Tibial nerve (tissue), 3 donors: ENCODE results near the gene PEX6.

ENCODE experiments used
- POLR2A ChIP-seq, 2 donors: fragments of 450-650 bp; IDR thresholded peaks; one replicate each; pipeline ENCODE4 v1.6.1; 2017; ENCODE audit warnings: antibody characterized with exemption in 2 of 2, mild to moderate bottlenecking in 2 of 2, moderate library complexity in 2 of 2
- TF ChIP-seq, protein P1 (sequence below), 5 experiments: fragments of 200-600 bp in 3 of 5; fragments of 450-650 bp in 2 of 5; sonication (generic) in 3 of 5; IDR thresholded peaks; one replicate each; pipeline ENCODE4 v1.5.1; 2016 to 2019; ENCODE audit warnings: antibody characterized with exemption in 5 of 5, mild to moderate bottlenecking in 3 of 5, moderate library complexity in 2 of 5

DNA sequence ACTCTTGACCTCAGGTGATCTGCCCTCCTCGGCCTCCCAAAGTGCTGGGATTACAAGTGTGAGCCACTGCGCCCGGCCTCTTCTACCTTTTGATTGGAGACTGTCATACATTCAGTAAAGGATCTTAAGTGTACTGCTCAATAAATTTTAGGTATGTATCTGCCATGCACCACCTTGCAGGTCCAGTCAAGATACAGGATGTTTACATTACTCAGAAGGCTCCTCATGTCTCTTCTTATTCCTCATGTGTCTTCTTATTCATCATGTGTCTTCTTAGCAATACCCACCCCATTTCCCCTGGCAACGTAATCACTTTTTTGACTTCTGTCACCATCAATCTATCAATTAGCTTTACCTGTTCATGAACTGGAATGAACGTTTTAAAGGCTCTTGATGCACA lies 26.9 kb upstream of the PEX6 start:
- TF ChIP-seq, protein P1, sequence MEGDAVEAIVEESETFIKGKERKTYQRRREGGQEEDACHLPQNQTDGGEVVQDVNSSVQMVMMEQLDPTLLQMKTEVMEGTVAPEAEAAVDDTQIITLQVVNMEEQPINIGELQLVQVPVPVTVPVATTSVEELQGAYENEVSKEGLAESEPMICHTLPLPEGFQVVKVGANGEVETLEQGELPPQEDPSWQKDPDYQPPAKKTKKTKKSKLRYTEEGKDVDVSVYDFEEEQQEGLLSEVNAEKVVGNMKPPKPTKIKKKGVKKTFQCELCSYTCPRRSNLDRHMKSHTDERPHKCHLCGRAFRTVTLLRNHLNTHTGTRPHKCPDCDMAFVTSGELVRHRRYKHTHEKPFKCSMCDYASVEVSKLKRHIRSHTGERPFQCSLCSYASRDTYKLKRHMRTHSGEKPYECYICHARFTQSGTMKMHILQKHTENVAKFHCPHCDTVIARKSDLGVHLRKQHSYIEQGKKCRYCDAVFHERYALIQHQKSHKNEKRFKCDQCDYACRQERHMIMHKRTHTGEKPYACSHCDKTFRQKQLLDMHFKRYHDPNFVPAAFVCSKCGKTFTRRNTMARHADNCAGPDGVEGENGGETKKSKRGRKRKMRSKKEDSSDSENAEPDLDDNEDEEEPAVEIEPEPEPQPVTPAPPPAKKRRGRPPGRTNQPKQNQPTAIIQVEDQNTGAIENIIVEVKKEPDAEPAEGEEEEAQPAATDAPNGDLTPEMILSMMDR (IDR thresholded peaks at IDR 0.05), result no peak
- no peak for TF ChIP-seq POLR2A (IDR thresholded peaks at IDR 0.05)
